HG03175 (cell line): ENCODE measurements around the gene KLF13.

Experiments used
- ATAC-seq: cut with Tn5 transposase; IDR thresholded peaks from one replicate; pipeline ENCODE4 v1.9.1; 2021; ENCODE audit warnings: mild to moderate bottlenecking, moderate library complexity; ENCODE audit not compliant: unreplicated experiment

Gene KLF13

GRCh38 chr15:31397851-31398661 is 71.4 kb downstream of the KLF13 start:
- ATAC-seq: no peak

DNA sequence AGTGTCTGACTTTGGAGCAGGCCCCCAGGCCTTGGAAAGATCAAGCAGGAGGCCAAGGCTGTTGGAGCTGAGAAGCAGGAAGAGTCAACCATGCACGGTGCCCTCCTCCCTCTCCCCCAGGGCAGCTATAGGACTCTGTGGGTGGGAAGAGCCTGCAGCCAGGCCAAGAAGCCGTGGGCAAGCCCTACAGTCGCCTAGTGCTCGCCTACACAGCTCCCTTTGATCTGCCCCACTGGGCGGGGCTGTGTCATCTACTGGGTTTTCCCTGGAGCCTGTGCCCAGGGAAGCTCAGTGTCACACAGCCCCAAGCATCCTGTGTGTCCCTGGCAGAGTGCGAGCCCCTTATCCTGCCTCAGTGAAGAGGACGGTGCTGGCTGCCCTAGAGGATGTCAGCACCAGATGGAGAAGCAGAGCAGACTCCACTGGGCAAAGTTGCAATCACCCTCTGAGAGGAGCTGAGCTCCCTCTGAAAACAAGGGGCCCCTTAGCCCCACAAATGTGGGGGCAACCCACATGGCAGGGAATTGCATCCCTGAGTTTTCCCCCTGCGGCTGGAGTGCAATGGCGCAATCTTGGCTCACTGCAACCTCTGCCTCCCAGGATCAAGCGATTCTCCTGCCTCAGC is 72.2 kb downstream of the KLF13 start:
- no peak for ATAC-seq

DNA sequence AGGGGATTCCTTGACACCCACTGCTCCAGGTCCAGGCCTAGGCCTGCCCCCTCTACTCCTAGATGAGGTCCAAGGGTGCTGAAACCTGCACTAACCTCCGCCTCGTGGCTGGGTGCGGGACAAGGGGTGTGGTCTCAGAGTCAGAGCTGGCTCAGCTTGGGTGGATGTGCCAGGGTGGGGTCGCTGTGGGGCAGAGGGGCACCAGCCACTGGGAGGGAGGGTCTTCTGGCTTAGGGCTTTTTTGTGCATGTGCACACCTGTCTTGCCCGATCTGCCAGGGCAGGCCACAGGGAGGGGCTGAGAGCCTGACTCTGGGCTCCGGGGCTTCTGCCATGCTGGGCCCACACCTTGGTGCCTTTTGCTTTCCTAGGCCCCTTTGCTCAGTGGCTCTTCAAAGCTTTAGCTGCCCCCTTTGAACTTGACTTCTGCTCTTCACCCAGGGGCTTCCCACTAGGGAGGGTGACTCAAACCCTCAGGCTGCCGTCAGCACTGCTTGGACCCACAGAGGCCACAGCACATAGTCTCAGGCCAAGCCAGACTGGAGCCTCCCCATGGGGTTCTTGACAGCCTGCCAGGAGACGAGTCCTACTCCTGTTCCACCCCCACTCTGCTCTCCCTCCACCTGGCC is 73.0 kb downstream of the KLF13 start:
- ATAC-seq: no peak

DNA sequence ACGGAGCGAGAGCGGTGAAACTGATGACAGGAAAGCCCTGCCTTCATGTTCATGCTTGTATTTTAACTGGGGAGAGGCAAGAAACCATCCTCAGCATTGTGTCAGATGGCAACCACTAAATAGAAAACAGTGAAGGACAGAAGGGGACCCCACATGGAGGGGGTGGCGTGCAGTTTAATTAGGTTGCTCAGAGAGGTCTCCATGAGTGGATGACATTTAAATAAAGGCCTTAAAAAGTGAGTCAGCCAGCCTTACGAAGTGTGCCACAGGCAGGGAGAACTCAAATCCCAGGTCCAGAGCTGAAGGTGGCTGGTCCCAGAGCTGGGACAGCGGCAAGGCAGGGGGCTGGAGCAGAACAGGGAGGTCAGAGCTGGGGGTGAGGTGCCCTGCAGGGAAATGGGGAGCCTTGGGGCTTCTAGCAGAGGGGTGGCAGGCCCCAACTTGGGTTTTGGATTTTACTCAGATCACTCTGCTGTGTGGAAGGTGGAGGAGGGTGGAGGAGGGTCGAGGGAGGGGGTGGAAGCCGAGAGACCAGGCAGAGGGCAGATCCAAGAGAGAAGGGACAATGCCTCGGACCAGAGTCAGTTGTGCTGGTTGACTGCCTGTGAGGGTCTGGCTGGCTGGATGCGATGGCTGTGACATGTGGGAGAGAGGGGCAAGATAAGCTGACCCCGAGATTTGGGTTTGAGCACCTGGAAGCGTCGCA is 73.7 kb downstream of the KLF13 start:
- no peak for ATAC-seq

DNA sequence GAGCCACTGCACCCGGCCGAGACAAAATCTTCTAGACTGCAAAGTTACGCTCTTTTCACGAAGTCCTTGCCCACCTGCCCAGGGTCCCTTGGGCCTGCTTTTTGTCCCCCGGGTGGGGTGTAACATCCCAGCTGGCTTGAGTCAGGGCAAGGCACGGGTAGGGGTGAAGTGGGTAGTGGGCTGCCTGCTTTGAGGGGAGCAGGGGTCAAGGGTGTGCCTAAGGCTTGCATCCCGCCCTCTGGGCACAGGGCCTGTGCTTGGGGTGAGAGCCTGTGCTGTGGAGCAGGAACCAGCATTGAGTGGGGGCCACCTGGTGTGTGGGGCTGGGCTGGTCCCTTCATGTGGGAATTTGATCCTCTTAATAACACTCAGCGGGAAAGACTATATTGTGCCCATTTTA is 74.6 kb downstream of the KLF13 start:
- no peak for ATAC-seq

- no peak for ATAC-seq
Measured at GRCh38 chr15:31402003-31402402, 75.4 kb downstream of the KLF13 start.

GRCh38 chr15:31402511-31403056 is 75.9 kb downstream of the KLF13 start:
- no peak for ATAC-seq

DNA sequence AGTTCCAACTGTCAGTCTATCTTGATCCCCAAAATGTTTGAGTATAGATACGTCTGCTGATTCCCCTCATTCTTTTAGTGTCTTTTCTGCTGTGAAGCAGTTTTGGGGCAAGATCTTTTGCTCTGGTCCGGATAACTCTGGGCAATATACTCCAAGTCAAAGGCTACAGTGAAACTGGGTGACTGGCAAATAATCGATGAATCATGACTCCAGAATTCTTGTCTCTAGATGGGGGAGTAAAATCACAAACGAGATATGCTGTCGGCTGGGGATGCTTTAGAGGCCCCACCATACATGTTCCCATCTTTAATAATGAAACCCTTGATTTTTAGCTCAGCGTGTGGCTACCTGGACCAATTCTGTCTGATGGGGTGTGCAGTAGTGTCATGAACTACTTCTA is 76.5 kb downstream of the KLF13 start:
- no peak for ATAC-seq

GRCh38 chr15:31403606-31404005 is 77.0 kb downstream of the KLF13 start:
- no peak for ATAC-seq

DNA sequence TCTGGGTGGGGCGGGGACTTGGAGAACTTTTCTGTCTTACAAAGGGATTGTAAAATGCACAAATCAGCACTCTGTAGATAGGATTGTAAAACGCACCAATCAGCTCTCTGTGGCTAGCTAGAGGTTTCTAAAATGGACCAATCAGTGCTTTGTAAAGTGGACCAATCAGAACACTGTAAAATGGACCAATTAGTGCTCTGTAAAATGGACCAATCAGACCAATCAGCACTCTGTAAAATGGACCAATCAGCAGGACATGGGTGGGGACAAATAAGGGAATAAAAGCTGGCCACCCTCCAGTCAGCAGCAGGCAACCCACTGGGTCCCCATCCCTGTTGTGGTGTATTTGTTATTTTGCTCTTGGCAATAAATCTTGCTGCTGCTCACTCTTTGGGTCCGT is 77.7 kb downstream of the KLF13 start:
- no peak for ATAC-seq

DNA sequence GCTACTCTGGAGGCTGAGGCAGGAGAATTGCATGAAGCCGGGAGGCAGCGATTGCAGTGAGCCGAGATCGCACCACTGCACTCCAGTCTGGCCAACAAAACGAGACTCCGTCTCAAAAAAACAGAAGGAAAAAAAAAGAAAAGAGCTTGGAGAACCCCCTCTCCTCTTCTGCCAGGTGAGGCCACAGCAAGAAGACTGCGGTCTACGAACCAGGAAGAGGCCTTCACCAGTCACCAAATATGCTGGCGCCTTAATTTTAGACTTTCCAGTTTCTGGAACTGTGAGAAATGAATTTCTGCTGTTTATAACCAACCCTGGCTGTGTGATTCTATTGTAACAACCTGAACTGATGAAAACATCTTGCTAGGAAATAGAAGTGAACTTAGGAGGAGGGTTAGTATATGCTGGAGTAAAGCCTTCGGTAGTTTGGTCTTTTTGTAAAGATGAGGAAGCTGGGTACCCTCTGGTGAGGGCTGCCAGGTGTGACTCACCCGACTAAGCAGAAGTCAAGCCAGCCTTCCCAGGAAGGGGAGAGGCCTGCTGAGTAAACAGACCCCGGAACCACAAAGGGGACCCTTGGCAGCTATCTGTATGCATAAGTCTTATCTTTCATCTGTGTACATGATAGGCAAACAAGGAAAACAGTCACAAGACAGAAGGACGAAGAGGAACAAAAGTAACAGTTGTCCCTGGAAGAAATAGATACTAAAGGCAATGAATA is 78.7 kb downstream of the KLF13 start:
- ATAC-seq: no peak

DNA sequence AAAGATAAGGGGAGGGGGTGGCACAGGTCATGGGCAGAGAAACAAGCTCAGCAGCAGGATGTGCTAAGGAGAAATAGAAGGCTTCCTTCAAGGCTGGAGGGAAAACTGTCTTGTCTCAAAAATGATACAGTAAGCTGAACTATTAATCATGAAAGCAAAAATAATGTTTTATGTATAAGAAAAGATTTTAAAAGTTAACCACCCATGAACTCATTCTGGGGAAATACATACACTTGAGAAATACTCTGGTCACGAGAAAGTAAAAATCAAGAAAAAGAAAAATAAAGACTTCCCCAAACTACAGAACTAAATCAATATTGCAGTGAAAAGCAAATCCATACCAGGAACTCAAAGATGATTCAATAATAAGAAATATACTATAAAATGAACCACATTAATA is 80.7 kb downstream of the KLF13 start:
- no peak for ATAC-seq

- ATAC-seq: no peak
Measured at GRCh38 chr15:31407851-31408250, 81.2 kb downstream of the KLF13 start.

- ATAC-seq: no peak
Measured at GRCh38 chr15:31408724-31409123, 82.1 kb downstream of the KLF13 start.

DNA sequence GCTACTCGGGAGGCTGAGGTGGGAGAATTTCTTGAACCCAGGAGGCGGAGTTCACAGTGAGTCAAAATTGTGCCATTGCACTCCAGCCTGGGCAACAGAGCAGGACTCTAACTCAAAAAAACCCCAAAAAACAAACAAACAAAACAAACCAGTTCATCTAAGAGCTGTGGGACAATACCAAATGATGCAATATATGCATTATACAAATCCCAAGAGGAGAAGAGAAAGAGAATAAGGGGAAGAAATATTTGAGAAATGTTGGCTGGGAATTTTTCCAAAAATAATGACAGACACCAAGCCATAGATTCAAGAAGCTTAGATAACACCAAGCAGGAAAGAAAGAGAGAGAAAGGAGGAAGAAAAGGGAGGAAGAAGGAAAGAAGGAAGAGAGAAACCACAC is 82.5 kb downstream of the KLF13 start:
- ATAC-seq: no peak

DNA sequence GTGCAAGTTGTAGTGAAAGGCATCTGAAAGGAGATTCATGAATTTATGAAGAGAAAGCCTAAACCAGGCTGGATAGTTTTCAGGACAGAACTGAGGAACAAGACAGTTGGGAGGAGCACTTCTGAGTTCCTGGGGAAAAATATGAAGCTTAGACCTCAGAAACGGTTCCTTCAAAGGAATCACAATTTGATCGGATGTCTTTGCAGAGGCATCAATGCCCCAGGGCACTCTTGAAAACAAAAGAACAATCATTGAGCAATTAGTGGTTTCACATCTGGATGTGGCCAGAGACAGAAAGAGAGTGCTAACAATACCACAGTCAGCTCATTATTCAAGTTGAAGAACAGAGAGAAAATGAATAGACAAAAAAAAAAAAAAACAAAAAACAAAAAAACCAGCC is 86.2 kb downstream of the KLF13 start:
- ATAC-seq: no peak

- ATAC-seq: no peak
Measured at GRCh38 chr15:31415201-31415600, 88.6 kb downstream of the KLF13 start.

DNA sequence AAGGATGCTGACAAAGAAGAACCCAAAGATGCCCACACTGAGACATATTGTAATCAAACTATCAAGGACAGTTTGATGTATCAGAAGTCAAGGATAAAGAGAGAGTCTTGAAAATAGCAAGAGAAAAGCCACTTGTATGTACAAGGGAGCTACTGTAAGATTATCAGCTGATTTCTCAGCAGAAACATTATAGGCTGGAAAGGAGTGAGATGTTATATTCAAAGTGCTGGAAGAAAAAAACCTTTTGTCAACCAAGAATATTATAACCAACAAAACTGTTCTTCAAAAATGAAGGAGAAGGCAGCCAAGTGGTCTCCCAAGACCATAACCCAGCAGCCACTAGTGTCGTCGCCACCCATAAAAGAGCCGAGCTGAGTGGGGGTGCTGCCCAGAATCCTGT is 93.2 kb downstream of the KLF13 start:
- no peak for ATAC-seq

DNA sequence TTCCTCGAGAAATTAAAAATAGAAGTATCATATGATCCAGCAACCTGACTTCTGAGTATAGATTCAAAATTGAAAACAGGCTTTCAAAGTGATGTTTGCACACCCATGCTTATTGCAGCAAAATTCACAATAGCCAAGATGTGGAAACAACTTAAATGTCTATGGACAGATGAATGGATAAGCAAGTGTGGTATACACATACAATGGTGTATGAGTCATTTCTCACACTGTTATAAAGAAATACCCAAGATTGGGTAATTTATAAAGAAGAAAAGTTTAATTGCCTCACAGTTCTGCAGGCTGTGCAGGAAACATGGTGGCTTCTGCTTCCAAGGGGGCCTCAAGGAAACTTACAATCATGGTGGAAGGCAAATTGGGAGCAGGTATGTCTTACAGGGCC is 100.8 kb downstream of the KLF13 start:
- ATAC-seq: no peak
